ENCODE results near the gene HERC3. TPM values are rescaled to one million over a fixed set of nuclear protein-coding genes. Genes with fewer than 3 reads are reported as not detected.
A peak's percentile ranks its signal among the peaks of the same experiment; 100 is the strongest.

Gene HERC3
- total RNA-seq, 1 donor from 2014 or later = 32.9 TPM

- intact Hi-C loops (cut with DNase I) = no loop called here
- Histone ChIP-seq H3K4me1 (no peaks in the 10 kb centered on the region), H3K27me3 (no peaks in the 10 kb centered on the region), H3K4me3 (no peak overlapping the region), H3K9me3 (no peaks in the 10 kb centered on the region), H3K36me3 (peaks cover 0 to 42% of the 10 kb centered on the region in 2 donors), H3K27ac (no peak overlapping the region)
- no peak for DNase-seq (ENCODE audit: extremely low spot score in 2 of 2)
- TF ChIP-seq POLR2A (IDR thresholded peaks at IDR 0.05) (no peak), POLR2AphosphoS5 (IDR thresholded peaks at IDR 0.05; ENCODE audit: insufficient read depth in 1 of 2, low read depth in 1 of 2) (no peak), CTCF (IDR thresholded peaks at IDR 0.05) (no peak)
These were observed 152.9 kb downstream of the HERC3 start for GRCh38 chr4:88745175-88745574.

- H3K4me3 ChIP-seq = no peak overlapping the region
- H3K27me3 ChIP-seq = no peaks in the 10 kb centered on the region
- DNase-seq (ENCODE audit: extremely low spot score in 2 of 2) = no peak
- H3K36me3 ChIP-seq = peaks cover 0 to 47% of the 10 kb centered on the region in 2 donors
- TF ChIP-seq POLR2A (IDR thresholded peaks at IDR 0.05) (no peak), POLR2AphosphoS5 (IDR thresholded peaks at IDR 0.05; ENCODE audit: insufficient read depth in 1 of 2, low read depth in 1 of 2) (no peak), CTCF (IDR thresholded peaks at IDR 0.05) (no peak)
- intact Hi-C loops (cut with DNase I) = no loop called here
- no peaks in the 10 kb centered on the region for H3K4me1 ChIP-seq
- peak overlapping the region; percentile 28 for H3K27ac ChIP-seq
- no peaks in the 10 kb centered on the region for H3K9me3 ChIP-seq
These were observed 153.4 kb downstream of the HERC3 start for GRCh38 chr4:88745581-88746163.

GRCh38 chr4:88746206-88746605 is 153.9 kb downstream of the HERC3 start:
- Histone ChIP-seq H3K9me3 (no peaks in the 10 kb centered on the region), H3K4me1 (no peaks in the 10 kb centered on the region), H3K4me3 (no peak overlapping the region), H3K27me3 (no peaks in the 10 kb centered on the region), H3K27ac (peak overlapping the region; percentile 28), H3K36me3 (peaks cover 0 to 48% of the 10 kb centered on the region in 2 donors)
- no peak for DNase-seq (ENCODE audit: extremely low spot score in 2 of 2)
- TF ChIP-seq POLR2A (IDR thresholded peaks at IDR 0.05) (no peak), POLR2AphosphoS5 (IDR thresholded peaks at IDR 0.05; ENCODE audit: insufficient read depth in 1 of 2, low read depth in 1 of 2) (no peak), CTCF (IDR thresholded peaks at IDR 0.05) (no peak)
- intact Hi-C loops (cut with DNase I) = no loop called here

GRCh38 chr4:88747351-88747750 is 155.1 kb downstream of the HERC3 start:
- intact Hi-C loops (cut with DNase I) = no loop called here
- Histone ChIP-seq H3K9me3 (no peaks in the 10 kb centered on the region), H3K4me1 (no peaks in the 10 kb centered on the region), H3K36me3 (peaks cover 0 to 60% of the 10 kb centered on the region in 2 donors), H3K27me3 (no peaks in the 10 kb centered on the region), H3K4me3 (no peak overlapping the region), H3K27ac (no peak overlapping the region)
- no peak for DNase-seq (ENCODE audit: extremely low spot score in 2 of 2)
- no peak for TF ChIP-seq CTCF (IDR thresholded peaks at IDR 0.05)

- Histone ChIP-seq H3K9me3 (no peaks in the 10 kb centered on the region), H3K27me3 (no peaks in the 10 kb centered on the region), H3K4me1 (no peaks in the 10 kb centered on the region), H3K4me3 (no peak overlapping the region), H3K36me3 (peaks cover 0 to 58% of the 10 kb centered on the region in 2 donors), H3K27ac (no peak overlapping the region)
- intact Hi-C loops (cut with DNase I) = no loop called here
- no peak for TF ChIP-seq POLR2A (IDR thresholded peaks at IDR 0.05)
- no peak for TF ChIP-seq CTCF (IDR thresholded peaks at IDR 0.05)
- TF ChIP-seq POLR2AphosphoS5 (IDR thresholded peaks at IDR 0.05; ENCODE audit: insufficient read depth in 1 of 2, low read depth in 1 of 2) = no peak
- no peak for DNase-seq (ENCODE audit: extremely low spot score in 2 of 2)
These were observed 158.1 kb downstream of the HERC3 start for GRCh38 chr4:88750369-88750768.
